ENCODE data around the gene SRSF8. TPM values are rescaled to one million over a fixed set of nuclear protein-coding genes. Genes with fewer than 3 reads are reported as not detected.
"Not testable (repeated sequence)": the region's sequence is repeated elsewhere in the genome, so short reads cannot be mapped to it uniquely, and the experiment has no call there.

Gene SRSF8
- total RNA-seq, 2 donors from 2014 or later: 22.7 to 23.9 TPM

DNA sequence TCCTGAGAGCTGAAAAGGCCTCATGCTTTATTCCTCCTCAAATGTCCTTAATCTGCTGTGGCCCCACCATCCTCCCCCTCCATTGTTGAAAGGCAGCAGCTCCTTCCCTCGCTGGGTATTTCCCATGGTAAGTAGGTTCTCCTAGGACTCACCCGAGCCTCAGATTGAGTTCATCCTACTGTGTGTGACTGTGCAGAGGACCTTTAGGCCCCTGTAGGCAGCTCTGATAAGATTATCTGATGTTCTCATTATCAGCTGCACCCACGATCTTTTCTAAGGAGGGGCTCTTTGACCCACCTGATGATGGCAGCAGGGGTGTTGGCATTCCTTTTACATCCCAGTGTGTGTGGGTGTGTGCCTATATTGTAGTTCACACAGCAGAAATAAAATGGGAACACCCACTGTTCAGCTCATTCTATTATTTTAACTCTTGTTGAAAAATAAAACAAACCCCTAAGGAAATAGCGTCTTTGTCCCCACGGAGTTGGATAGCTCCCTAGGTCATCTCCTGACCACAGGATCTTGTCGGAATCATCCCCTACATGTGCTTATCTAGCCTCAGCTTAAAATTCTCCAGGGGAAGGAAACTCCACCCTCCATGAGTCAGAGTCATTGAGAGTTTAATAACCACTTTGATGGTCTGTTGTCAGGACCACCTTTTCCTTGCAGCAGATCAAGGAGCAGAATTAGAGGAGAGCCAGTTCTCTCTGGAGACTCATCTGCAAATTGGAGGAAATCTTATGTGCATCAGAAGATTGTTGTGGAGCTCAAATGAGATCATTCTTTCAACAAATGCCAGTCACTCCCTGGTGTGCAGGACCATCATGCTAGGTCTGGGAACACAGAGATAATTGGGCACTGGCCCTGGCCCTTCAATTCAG is 42.2 kb downstream of the SRSF8 start:
- ATAC-seq: no peak
- no peaks in the 10 kb centered on the region for H3K9me3 ChIP-seq
- peak overlapping the region in 2 of 4 donors; percentile 29 to 40 for H3K27ac ChIP-seq
- intact Hi-C loops (cut with DNase I): no loop called here
- H3K27me3 ChIP-seq: no peaks in the 10 kb centered on the region
- WGBS, 2 donors: 67 to 74% methylated on average over 6 of the region's 6 CpGs
- TF ChIP-seq, protein P1, sequence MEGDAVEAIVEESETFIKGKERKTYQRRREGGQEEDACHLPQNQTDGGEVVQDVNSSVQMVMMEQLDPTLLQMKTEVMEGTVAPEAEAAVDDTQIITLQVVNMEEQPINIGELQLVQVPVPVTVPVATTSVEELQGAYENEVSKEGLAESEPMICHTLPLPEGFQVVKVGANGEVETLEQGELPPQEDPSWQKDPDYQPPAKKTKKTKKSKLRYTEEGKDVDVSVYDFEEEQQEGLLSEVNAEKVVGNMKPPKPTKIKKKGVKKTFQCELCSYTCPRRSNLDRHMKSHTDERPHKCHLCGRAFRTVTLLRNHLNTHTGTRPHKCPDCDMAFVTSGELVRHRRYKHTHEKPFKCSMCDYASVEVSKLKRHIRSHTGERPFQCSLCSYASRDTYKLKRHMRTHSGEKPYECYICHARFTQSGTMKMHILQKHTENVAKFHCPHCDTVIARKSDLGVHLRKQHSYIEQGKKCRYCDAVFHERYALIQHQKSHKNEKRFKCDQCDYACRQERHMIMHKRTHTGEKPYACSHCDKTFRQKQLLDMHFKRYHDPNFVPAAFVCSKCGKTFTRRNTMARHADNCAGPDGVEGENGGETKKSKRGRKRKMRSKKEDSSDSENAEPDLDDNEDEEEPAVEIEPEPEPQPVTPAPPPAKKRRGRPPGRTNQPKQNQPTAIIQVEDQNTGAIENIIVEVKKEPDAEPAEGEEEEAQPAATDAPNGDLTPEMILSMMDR (IDR thresholded peaks at IDR 0.05): no peak
- no peak for TF ChIP-seq POLR2A (IDR thresholded peaks at IDR 0.05)
- no peaks in the 10 kb centered on the region for H3K36me3 ChIP-seq (replicated peaks in 1 of 2; ENCODE audit: insufficient read depth in 1 of 2, low read depth in 2 of 2)
- no peak overlapping the region for H3K4me3 ChIP-seq
- DNase-seq: no peak
- H3K4me1 ChIP-seq: no peaks in the 10 kb centered on the region

DNA sequence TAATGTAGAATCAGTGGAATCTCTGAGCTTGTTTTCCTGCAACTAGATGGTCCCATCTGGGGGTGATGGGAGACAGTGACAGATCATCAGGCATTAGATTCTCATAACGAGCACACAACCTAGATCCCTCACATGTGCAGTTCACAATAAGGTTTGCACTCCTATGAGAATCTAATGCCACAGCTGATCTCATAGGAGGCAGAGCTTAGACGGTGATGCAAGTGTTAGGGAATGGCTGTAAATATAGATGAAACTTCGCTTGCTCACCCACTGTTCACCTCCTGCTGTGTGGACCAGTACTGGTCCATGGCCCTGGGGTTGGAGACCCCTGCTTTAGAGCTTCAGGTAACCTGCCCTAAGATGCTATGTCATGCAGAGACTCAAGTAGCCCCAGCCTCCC is 44.8 kb downstream of the SRSF8 start:
- intact Hi-C loops (cut with DNase I); H3K9me3 ChIP-seq; H3K4me3 ChIP-seq; H3K27ac ChIP-seq; ATAC-seq; H3K4me1 ChIP-seq; H3K27me3 ChIP-seq; DNase-seq; H3K36me3 ChIP-seq (replicated peaks in 1 of 2; ENCODE audit: insufficient read depth in 1 of 2, low read depth in 2 of 2): not testable (repeated sequence)
- WGBS, 2 donors: 86 to 95% methylated on average over 3 of the region's 3 CpGs

DNA sequence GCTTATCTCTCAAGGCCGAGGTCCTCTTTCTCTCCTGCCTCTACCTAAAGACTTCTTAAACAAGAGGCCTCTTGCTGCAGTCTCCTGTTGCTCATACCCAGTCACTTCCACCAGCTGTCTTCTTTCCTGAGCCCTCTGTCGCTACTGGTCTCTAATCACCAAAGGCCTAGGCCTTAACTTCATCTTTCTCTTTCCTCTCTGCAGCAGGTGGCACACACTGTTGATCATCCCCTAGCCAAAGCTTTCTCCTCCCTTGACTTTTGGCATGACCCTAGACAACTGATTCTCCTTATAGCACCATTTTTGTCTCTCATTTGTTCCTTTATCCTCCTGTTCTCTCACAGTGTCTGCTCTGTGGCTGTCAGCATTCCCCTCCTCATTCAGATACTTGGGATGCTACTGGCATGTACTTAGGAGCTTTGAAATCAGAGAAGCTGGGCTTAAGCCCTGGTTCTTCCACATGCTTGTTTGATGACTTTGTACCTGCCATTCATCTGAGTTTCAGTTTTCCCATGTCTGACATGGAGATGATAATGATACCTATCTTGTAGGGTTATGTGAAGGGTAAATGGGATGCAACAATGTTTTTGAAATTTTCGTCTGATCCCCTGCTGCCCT is 45.3 kb downstream of the SRSF8 start:
- 73 to 77% methylated on average over 3 of the region's 3 CpGs for WGBS, 2 donors
- no peaks in the 10 kb centered on the region for H3K27me3 ChIP-seq
- H3K4me3 ChIP-seq: no peak overlapping the region
- DNase-seq: no peak
- no peaks in the 10 kb centered on the region for H3K4me1 ChIP-seq
- H3K9me3 ChIP-seq: no peaks in the 10 kb centered on the region
- H3K27ac ChIP-seq: no peak overlapping the region
- H3K36me3 ChIP-seq (replicated peaks in 1 of 2; ENCODE audit: insufficient read depth in 1 of 2, low read depth in 2 of 2): no peaks in the 10 kb centered on the region
- no peak for ATAC-seq
- intact Hi-C loops (cut with DNase I): no loop called here
- TF ChIP-seq POLR2A (IDR thresholded peaks at IDR 0.05): no peak
- TF ChIP-seq, protein P1 (IDR thresholded peaks at IDR 0.05): no peak

DNA sequence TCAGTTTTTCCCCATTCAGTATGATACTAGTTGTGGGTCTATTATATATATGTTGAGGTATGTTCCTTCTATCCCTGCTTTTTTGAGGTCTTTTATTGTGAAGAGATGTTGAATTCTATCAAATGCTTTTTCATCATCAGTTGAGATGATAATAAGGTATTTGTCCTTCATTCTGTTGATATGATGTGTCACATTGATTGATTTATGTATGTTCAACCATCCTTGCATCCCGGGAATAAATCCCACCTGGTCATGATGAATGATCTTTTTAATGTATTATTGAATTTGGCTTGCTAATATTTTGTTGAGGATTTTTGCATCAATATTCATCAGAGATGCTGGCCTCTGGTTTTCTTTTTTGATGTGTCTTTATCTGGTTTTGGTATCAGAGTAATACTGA is 48.9 kb downstream of the SRSF8 start:
- Histone ChIP-seq H3K9me3 (no peaks in the 10 kb centered on the region), H3K4me3 (no peak overlapping the region), H3K4me1 (no peaks in the 10 kb centered on the region), H3K27me3 (no peaks in the 10 kb centered on the region), H3K36me3 (replicated peaks in 1 of 2; ENCODE audit: insufficient read depth in 1 of 2, low read depth in 2 of 2) (no peaks in the 10 kb centered on the region), H3K27ac (no peak overlapping the region)
- TF ChIP-seq, protein P1 (IDR thresholded peaks at IDR 0.05): no peak
- TF ChIP-seq POLR2A (IDR thresholded peaks at IDR 0.05): no peak
- ATAC-seq (no peak), DNase-seq (no peak)
- WGBS, 2 donors: 15 to 18% methylated on average over 1 of the region's 1 CpG
- intact Hi-C loops (cut with DNase I): no loop called here

DNA sequence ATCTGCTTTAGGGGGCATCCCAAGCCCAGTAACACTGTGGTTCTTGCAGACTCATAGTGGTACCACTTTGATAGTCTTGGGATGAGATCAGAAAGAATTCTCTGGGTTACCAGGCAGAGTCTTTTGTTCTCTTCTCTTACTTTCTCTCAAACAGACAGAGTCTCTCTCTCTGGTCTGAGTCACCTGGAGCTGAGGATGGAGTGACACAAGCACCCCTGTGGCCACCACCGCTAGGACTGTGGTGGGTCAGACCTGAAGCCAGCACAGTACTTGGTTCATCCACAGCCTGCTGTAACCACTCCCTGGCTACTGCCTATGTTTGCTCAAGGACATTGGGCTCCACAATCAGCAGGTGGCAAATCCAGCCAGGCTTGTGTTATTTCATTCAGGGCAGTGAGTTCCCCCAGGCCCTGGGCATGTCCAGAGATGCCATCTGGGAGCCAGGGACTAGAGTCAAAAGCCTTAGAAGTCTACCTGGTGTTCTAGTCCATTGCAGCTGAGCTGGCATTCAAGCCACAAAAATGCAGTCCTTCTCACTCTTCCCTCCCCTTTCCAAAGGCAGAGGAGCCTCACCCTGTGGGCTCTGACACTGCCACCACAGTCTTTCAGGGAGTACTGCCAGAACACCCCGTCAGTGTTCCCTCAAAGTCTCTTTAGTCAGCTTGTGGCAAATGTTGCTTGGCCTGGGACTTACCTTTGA is 52.8 kb downstream of the SRSF8 start:
- no peak overlapping the region for H3K27ac ChIP-seq
- no peaks in the 10 kb centered on the region for H3K36me3 ChIP-seq (replicated peaks in 1 of 2; ENCODE audit: insufficient read depth in 1 of 2, low read depth in 2 of 2)
- ATAC-seq: no peak
- WGBS, 2 donors: 84 to 93% methylated on average over 2 of the region's 2 CpGs
- no peak for TF ChIP-seq POLR2A (IDR thresholded peaks at IDR 0.05)
- intact Hi-C loops (cut with DNase I): no loop called here
- H3K4me1 ChIP-seq: no peaks in the 10 kb centered on the region
- no peak overlapping the region for H3K4me3 ChIP-seq
- H3K27me3 ChIP-seq: no peaks in the 10 kb centered on the region
- H3K9me3 ChIP-seq: no peaks in the 10 kb centered on the region
- no peak for DNase-seq

Other genes with a start within 250 kb of the SRSF8 start
- 10 to 100 TPM; 19.2 to 38.6 TPM for gene CWC15, start 93.4 kb upstream of the SRSF8 start, total RNA-seq
- under 1 TPM in 1 of 2 donors, not detected in 1; 0.78 TPM for gene KDM4D, start 93.2 kb upstream of the SRSF8 start, total RNA-seq
- gene KDM4E, start 41.7 kb upstream of the SRSF8 start, total RNA-seq: not detected
- gene KDM4F, start 17.5 kb upstream of the SRSF8 start, total RNA-seq: not detected
- 10 to 100 TPM in 1 of 2 donors, 1 to 10 TPM in 1; 8.6 to 13.7 TPM for gene ENDOD1, start 22.9 kb downstream of the SRSF8 start, total RNA-seq
- 10 to 100 TPM in 1 of 2 donors, 1 to 10 TPM in 1; 9.6 to 11.4 TPM for gene SESN3, start 164.3 kb downstream of the SRSF8 start, total RNA-seq

All from body of pancreas (tissue), 4 donors.